ENCODE results near the gene NUP50. TPM values are rescaled to one million over a fixed set of nuclear protein-coding genes. Genes with fewer than 3 reads are reported as not detected.

NUP50 gene
- polyA plus RNA-seq, 1 experiment = 13.9 TPM

GRCh38 chr22:45231293-45231692 is 67.6 kb downstream of the NUP50 start:
- no peaks in the 10 kb centered on the region for H3K27me3 ChIP-seq (ENCODE audit: control insufficient read depth, insufficient read depth, low read length)
- H3K4me3 ChIP-seq (ENCODE audit: low read depth, low read length) = no peak overlapping the region
- DNase-seq (ENCODE audit: low read depth, low spot score) = no peak
- H3K27ac ChIP-seq (ENCODE audit: low read depth, low read length) = no peak overlapping the region
- TF ChIP-seq, protein P1, sequence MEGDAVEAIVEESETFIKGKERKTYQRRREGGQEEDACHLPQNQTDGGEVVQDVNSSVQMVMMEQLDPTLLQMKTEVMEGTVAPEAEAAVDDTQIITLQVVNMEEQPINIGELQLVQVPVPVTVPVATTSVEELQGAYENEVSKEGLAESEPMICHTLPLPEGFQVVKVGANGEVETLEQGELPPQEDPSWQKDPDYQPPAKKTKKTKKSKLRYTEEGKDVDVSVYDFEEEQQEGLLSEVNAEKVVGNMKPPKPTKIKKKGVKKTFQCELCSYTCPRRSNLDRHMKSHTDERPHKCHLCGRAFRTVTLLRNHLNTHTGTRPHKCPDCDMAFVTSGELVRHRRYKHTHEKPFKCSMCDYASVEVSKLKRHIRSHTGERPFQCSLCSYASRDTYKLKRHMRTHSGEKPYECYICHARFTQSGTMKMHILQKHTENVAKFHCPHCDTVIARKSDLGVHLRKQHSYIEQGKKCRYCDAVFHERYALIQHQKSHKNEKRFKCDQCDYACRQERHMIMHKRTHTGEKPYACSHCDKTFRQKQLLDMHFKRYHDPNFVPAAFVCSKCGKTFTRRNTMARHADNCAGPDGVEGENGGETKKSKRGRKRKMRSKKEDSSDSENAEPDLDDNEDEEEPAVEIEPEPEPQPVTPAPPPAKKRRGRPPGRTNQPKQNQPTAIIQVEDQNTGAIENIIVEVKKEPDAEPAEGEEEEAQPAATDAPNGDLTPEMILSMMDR (IDR thresholded peaks at IDR 0.05; ENCODE audit: low read depth, low read length) = no peak
- ChIA-PET CTCF (no interaction called here), POLR2A (no interaction called here)
- no peaks in the 10 kb centered on the region for H3K9me3 ChIP-seq (ENCODE audit: control insufficient read depth, insufficient read depth, low read length)

- Histone ChIP-seq H3K27ac (ENCODE audit: low read depth, low read length) (no peak overlapping the region), H3K9me3 (ENCODE audit: control insufficient read depth, insufficient read depth, low read length) (no peaks in the 10 kb centered on the region), H3K27me3 (ENCODE audit: control insufficient read depth, insufficient read depth, low read length) (no peaks in the 10 kb centered on the region), H3K4me3 (ENCODE audit: low read depth, low read length) (no peak overlapping the region)
- CTCF ChIA-PET = interaction anchor here (0.6 kb wide), 1 partner anchor 344 kb away, joined by 14 read pairs; no protein-coding TSS in a partner anchor
- no peak for DNase-seq (ENCODE audit: low read depth, low spot score)
- POLR2A ChIA-PET = interaction anchor here (1.2 kb wide), 1 partner anchor 17 kb away, joined by 3 read pairs; no protein-coding TSS in a partner anchor
- TF ChIP-seq, protein P1 (IDR thresholded peaks at IDR 0.05; ENCODE audit: low read depth, low read length) = no peak
These were observed 69.7 kb downstream of the NUP50 start for GRCh38 chr22:45233386-45233785.

DNA sequence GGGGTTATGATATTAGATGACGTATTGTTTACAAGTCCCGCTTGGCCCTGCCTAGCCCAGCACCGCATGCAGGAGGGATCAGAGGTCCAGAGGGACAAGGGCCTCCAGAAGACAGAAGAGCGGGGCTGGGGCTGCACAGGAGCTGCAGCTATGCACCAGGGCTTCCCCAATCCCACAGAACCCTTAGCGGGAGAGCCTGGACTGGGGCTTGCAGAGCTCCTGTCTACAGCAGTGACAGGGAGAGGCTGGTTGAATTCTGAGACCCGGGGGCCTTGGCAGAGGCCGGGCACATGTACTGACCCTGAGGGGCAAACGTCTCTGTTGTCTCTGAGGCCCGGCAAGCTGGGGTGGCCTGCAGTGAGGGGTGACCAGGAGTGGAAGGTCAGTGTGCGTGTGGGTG is 70.1 kb downstream of the NUP50 start:
- H3K27me3 ChIP-seq (ENCODE audit: control insufficient read depth, insufficient read depth, low read length) = no peaks in the 10 kb centered on the region
- ChIA-PET POLR2A (interaction anchor here (1.2 kb wide), 1 partner anchor 17 kb away, joined by 3 read pairs; no protein-coding TSS in a partner anchor), CTCF (interaction anchor here (0.6 kb wide), 2 partner anchors 13 to 343 kb away, joined by 3 to 14 read pairs; no protein-coding TSS in a partner anchor)
- no peak overlapping the region for H3K4me3 ChIP-seq (ENCODE audit: low read depth, low read length)
- no peak overlapping the region for H3K27ac ChIP-seq (ENCODE audit: low read depth, low read length)
- TF ChIP-seq, protein P1 (IDR thresholded peaks at IDR 0.05; ENCODE audit: low read depth, low read length) = no peak
- DNase-seq (ENCODE audit: low read depth, low spot score) = no peak
- H3K9me3 ChIP-seq (ENCODE audit: control insufficient read depth, insufficient read depth, low read length) = no peaks in the 10 kb centered on the region

DNA sequence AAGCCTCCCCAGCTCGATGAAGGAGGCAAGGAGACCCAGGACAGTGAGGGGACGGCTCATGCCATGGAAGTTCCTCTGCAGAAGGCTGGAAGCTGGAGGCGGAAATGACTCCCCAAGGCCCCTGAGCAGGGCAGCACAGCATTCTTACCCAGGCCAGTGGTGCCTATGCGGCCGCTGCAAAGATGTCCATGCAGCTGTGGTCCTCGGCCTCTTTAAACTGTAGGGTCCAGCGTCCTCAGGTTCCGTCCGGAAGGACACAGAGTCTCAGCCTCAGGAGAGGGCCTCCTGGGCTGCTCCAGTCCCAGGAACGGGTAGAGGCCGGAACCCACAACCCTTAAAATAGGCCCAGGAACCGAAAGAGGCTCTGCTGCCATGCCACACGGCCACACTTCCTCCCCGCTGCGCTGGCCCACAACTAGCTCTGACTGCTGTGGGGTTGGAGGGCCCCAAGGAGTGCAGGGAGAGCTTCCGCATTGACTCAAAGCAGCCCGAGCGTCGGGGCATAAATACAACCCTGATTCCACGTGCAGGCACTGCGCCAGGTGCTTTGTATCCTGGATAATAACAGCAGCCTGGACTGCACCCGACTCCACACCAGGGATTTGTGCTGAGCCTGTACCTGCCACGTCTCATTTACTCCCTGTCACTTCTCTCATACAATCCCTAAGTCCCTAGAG is 71.5 kb downstream of the NUP50 start:
- Histone ChIP-seq H3K9me3 (ENCODE audit: control insufficient read depth, insufficient read depth, low read length) (no peaks in the 10 kb centered on the region; the same call in 1 of the 2 replicates), H3K27me3 (ENCODE audit: control insufficient read depth, insufficient read depth, low read length) (no peaks in the 10 kb centered on the region), H3K27ac (ENCODE audit: low read depth, low read length) (no peak overlapping the region), H3K4me3 (ENCODE audit: low read depth, low read length) (no peak overlapping the region)
- ChIA-PET POLR2A (interaction anchor here (0.5 kb wide), 1 partner anchor 13 kb away, joined by 3 read pairs; no protein-coding TSS in a partner anchor), CTCF (no interaction called here)
- no peak for DNase-seq (ENCODE audit: low read depth, low spot score)
- TF ChIP-seq, protein P1 (IDR thresholded peaks at IDR 0.05; ENCODE audit: low read depth, low read length) = no peak

- TF ChIP-seq, protein P1 (IDR thresholded peaks at IDR 0.05; ENCODE audit: low read depth, low read length) = no peak
- Histone ChIP-seq H3K9me3 (ENCODE audit: control insufficient read depth, insufficient read depth, low read length) (no peaks in the 10 kb centered on the region; the same call in 1 of the 2 replicates), H3K27me3 (ENCODE audit: control insufficient read depth, insufficient read depth, low read length) (no peaks in the 10 kb centered on the region), H3K27ac (ENCODE audit: low read depth, low read length) (no peak overlapping the region), H3K4me3 (ENCODE audit: low read depth, low read length) (no peak overlapping the region)
- CTCF ChIA-PET = no interaction called here
- POLR2A ChIA-PET = interaction anchor here (0.5 to 1.5 kb wide), 2 partner anchors 10 to 529 kb away, joined by 3 to 4 read pairs; no protein-coding TSS in a partner anchor
- DNase-seq (ENCODE audit: low read depth, low spot score) = no peak
These were observed 72.2 kb downstream of the NUP50 start for GRCh38 chr22:45235851-45236342.
